ENCODE results near the gene PTPRC. TPM values are rescaled to one million over a fixed set of nuclear protein-coding genes. Genes with fewer than 3 reads are reported as not detected.

The PTPRC gene
- total RNA-seq, 1 experiment from 2014 or later = 0.11 TPM

- Histone ChIP-seq H3K4me1 (ENCODE audit: insufficient read depth, low read length) (peaks cover 10% of the 10 kb centered on the region), H3K9me3 (ENCODE audit: low read length) (no peaks in the 10 kb centered on the region), H3K4me3 (ENCODE audit: low read length) (no peak overlapping the region), H3K79me2 (ENCODE audit: low read length) (no peaks in the 10 kb centered on the region), H3K9ac (ENCODE audit: low read length) (no peak overlapping the region), H3K9me2 (replicated peaks; ENCODE audit: low read length) (no peaks in the 10 kb centered on the region), H2AFZ (ENCODE audit: low read length) (no peak overlapping the region), H3K27ac (ENCODE audit: low read length) (no peak overlapping the region), H3F3A (ENCODE audit: low read length, unreplicated experiment) (no peaks in the 10 kb centered on the region), H3K4me2 (ENCODE audit: low read length) (no peak overlapping the region), H4K20me1 (ENCODE audit: low read length) (no peaks in the 10 kb centered on the region), H3K36me3 (ENCODE audit: low read depth, low read length) (no peaks in the 10 kb centered on the region), H3K27me3 (ENCODE audit: low read length) (no peaks in the 10 kb centered on the region)
- TF ChIP-seq EZH2phosphoT487 (IDR thresholded peaks at IDR 0.05; ENCODE audit: borderline replicate concordance, low read length) (no peak), EZH2 (IDR thresholded peaks at IDR 0.05; ENCODE audit: low read length, unreplicated experiment) (no peak), CTCF (conservative IDR thresholded peaks at IDR 0.05; ENCODE audit: low read depth, low read length) (no peak)
- ATAC-seq = no peak
- BruUV-seq (replicated peaks) = no TSS peak
- DNase-seq = no peak
- ChIA-PET POLR2A (ENCODE audit: unreplicated experiment) (no interaction called here), CTCF (no interaction called here)
- intact Hi-C loops (cut with micrococcal nuclease) = no loop called here
Measured at GRCh38 chr1:198765416-198765815, 126.6 kb downstream of the PTPRC start.

- no peaks in the 10 kb centered on the region for H4K20me1 ChIP-seq (ENCODE audit: low read length)
- H3K4me1 ChIP-seq (ENCODE audit: insufficient read depth, low read length) = peaks cover 13% of the 10 kb centered on the region
- ChIA-PET CTCF (no interaction called here), POLR2A (ENCODE audit: unreplicated experiment) (no interaction called here)
- no peak for ATAC-seq
- H3K4me2 ChIP-seq (ENCODE audit: low read length) = no peak overlapping the region
- no peak overlapping the region for H3K27ac ChIP-seq (ENCODE audit: low read length)
- BruUV-seq (replicated peaks) = no TSS peak
- no peaks in the 10 kb centered on the region for H3K9me2 ChIP-seq (replicated peaks; ENCODE audit: low read length)
- no peak overlapping the region for H2AFZ ChIP-seq (ENCODE audit: low read length)
- H3K9me3 ChIP-seq (ENCODE audit: low read length) = no peaks in the 10 kb centered on the region
- no peak overlapping the region for H3K4me3 ChIP-seq (ENCODE audit: low read length)
- peak; percentile 55 for DNase-seq
- no peaks in the 10 kb centered on the region; the same call in 1 of the 2 replicates for H3K36me3 ChIP-seq (ENCODE audit: low read depth, low read length)
- H3K79me2 ChIP-seq (ENCODE audit: low read length) = no peaks in the 10 kb centered on the region
- no peak for TF ChIP-seq EZH2 (IDR thresholded peaks at IDR 0.05; ENCODE audit: low read length, unreplicated experiment)
- TF ChIP-seq CTCF (conservative IDR thresholded peaks at IDR 0.05; ENCODE audit: low read depth, low read length) = peak; percentile 71
- H3K27me3 ChIP-seq (ENCODE audit: low read length) = no peaks in the 10 kb centered on the region
- H3K9ac ChIP-seq (ENCODE audit: low read length) = no peak overlapping the region
- intact Hi-C loops (cut with micrococcal nuclease) = loop anchor here (1.0 to 10.0 kb wide), 6 partner anchors 123 to 691 kb away; no protein-coding TSS in a partner anchor
- no peaks in the 10 kb centered on the region for H3F3A ChIP-seq (ENCODE audit: low read length, unreplicated experiment)
Measured at GRCh38 chr1:198771563-198772153, 132.8 kb downstream of the PTPRC start.

GRCh38 chr1:198772626-198773025 is 133.8 kb downstream of the PTPRC start:
- POLR2A ChIA-PET (ENCODE audit: unreplicated experiment) = no interaction called here
- H3K9ac ChIP-seq (ENCODE audit: low read length) = no peak overlapping the region
- H3K9me3 ChIP-seq (ENCODE audit: low read length) = no peaks in the 10 kb centered on the region
- CTCF ChIA-PET = no interaction called here
- H3K9me2 ChIP-seq (replicated peaks; ENCODE audit: low read length) = no peaks in the 10 kb centered on the region
- H3K27me3 ChIP-seq (ENCODE audit: low read length) = no peaks in the 10 kb centered on the region
- TF ChIP-seq EZH2 (IDR thresholded peaks at IDR 0.05; ENCODE audit: low read length, unreplicated experiment) = no peak
- no peak for TF ChIP-seq EZH2phosphoT487 (IDR thresholded peaks at IDR 0.05; ENCODE audit: borderline replicate concordance, low read length)
- TF ChIP-seq CTCF (conservative IDR thresholded peaks at IDR 0.05; ENCODE audit: low read depth, low read length) = no peak
- H3K4me3 ChIP-seq (ENCODE audit: low read length) = no peak overlapping the region
- H4K20me1 ChIP-seq (ENCODE audit: low read length) = no peaks in the 10 kb centered on the region
- intact Hi-C loops (cut with micrococcal nuclease) = loop anchor here (5.0 to 10.0 kb wide), 4 partner anchors 122 to 690 kb away; no protein-coding TSS in a partner anchor
- peaks cover 22% of the 10 kb centered on the region for H3K4me1 ChIP-seq (ENCODE audit: insufficient read depth, low read length)
- no peak for DNase-seq
- no peaks in the 10 kb centered on the region for H3K79me2 ChIP-seq (ENCODE audit: low read length)
- H3K27ac ChIP-seq (ENCODE audit: low read length) = no peak overlapping the region
- no peak overlapping the region for H3K4me2 ChIP-seq (ENCODE audit: low read length)
- BruUV-seq (replicated peaks) = no TSS peak
- H3K36me3 ChIP-seq (ENCODE audit: low read depth, low read length) = no peaks in the 10 kb centered on the region; the same call in 1 of the 2 replicates
- H3F3A ChIP-seq (ENCODE audit: low read length, unreplicated experiment) = no peaks in the 10 kb centered on the region
- no peak for ATAC-seq
- no peak overlapping the region for H2AFZ ChIP-seq (ENCODE audit: low read length)
